GM19240 (cell line): ENCODE measurements around the gene SNX32.

Experiments used
- DNase-seq: peaks from one replicate; pipeline ENCODE4 v3.0.0; 2011; ENCODE audit warnings: low spot score; ENCODE audit not compliant: insufficient read length

The SNX32 gene

DNA sequence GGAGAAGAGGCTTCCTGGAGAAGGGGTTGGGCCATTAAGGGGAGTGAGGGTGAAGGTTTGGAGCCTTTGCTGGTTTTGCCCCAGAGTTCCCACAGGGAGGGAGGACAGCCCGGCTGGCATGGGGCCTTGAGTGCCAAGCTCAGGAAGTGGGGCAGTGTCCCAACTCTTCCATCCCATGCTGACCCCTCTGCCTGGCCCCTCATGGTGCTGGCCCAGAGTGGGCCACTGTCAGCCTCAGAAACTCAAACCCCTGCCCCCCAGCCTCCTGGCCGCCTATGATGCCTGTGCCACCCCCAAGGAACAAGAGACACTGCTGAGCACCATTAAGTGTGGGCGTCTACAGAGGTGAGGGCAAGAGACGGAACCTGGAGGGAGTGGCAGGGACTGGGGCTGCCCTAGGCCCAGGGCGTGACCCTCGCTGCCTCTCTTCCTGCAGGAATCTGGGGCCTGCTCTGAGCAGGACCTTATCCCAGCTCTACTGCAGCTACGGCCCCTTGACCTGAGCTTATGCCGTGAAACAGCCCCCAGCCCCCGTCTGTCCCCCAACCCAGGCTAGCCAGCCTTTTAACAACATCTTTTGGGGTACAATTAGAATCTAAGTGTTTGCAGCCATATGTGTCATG, 31.9 kb downstream of the SNX32 start:
- no peak for DNase-seq

DNA sequence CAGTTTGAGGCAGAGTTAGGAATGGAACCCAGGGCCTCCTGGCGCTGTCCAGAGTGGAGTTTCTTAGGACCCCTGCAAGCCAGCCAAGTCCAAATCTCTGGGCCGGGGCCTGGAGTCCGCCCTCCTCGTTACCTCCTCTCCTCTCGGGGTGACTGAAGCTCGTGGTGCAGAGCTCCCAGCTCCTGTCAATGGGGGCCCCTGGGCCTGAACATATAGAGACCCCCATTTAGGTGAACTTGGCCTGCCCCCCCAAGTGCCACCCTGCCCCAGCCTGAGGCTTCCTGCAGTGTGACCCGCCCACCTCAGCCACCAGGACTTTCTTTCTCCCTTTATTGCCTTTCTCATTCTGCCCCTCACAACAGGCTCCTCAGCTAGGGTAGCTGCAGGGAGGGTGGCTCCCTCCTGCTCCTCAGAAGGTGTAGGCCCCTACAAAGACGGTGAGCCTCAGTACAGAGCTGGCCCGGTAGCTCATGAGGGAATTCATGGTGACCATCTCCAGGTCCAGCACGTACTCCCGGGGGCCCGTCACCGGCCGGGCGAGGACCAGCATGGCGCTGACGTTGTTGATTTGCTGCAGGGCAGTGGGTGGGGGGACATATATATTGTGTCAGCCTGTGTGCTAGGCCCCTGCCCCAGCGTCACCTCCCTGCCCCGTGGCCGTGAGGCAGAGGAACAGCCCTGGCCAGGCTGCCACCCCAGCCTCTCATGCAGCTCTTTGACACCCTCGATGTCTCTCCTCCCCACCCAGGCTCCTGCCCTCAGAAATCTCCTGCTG, 32.9 kb downstream of the SNX32 start:
- no peak for DNase-seq

DNA sequence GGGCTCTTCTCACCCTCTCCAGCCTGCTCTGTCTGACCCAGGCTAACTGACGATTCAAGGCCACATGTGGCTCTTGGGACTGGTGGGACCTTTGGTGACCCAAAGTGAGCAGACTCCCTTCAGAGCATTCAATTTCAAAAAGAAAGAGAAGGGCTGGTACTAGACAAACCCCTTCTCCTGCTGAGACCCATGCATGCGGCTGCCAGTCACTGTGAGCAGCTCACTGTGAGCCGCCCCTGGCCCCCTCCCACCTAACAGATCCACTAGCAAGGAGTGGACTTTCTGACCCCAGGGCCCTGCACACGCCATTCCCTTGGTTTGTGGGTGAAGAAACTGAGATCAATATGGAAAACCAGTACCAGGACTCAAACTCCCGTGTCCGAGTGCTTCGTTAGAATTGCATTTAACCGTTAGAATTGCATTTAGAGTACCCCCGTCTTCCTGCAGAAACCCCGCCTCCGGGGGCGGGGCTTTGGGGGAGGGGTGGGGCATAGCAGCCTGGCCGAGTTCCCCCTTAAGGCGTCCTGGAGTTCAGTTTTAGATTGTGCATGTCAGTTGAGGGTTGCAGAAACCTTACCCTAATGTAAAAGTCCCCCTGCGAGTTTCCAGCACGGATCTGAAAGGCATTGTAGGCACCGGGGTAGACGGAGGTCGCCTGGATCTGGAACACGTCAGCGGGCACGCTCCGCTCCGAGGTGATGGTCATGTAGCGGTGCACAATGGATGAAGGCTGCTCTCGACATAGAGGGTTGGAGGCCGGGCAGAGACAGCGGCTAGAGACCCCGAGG, 33.7 kb downstream of the SNX32 start:
- DNase-seq: no peak

DNA sequence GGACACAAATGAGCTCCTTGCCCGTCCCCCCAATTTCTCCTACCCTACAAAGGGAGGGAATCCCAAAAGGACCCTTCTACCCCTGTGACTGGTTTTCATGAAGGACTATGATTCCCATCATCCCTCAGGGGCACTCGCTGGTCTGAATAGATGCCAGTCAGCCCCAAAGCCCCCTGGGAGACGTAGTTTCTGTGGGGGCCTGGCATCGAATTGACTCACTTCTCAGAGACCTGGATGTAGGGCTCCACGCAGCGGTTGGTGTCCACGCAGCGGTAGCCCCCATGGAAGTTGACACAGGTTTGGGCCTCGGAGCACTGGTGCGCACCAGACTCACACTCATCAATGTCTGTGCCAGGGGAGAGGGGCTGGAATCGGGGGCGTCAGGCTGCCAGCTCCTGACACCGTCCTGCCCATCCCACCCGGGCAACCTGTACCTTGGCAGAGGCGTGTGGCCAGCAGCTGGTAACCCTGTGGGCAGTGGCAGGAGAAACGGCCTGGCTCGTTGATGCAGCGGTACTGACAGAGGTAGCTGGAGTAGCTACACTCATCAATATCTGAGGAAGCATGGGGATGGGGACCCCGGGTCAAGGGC, 34.4 kb downstream of the SNX32 start:
- DNase-seq: no peak

DNA sequence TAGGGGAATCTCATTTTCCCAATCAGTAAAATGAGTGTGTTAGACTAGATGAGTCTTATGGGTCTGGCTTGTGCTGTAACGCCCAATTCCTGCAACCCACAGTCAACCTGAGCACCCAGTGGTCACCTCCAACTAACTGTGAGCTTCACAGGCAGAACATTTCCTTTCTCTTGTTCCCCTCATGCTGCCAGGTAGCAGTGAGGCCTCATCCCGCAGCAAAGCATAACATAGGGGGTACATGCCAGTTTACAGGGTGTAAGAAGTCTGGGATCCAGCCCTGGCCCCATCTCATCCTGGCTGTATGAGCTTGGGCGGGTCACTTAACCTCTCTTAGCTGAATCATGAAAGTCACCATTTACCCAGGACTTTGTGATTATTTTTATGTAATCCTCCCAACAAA, 35.1 kb downstream of the SNX32 start:
- no peak for DNase-seq

DNA sequence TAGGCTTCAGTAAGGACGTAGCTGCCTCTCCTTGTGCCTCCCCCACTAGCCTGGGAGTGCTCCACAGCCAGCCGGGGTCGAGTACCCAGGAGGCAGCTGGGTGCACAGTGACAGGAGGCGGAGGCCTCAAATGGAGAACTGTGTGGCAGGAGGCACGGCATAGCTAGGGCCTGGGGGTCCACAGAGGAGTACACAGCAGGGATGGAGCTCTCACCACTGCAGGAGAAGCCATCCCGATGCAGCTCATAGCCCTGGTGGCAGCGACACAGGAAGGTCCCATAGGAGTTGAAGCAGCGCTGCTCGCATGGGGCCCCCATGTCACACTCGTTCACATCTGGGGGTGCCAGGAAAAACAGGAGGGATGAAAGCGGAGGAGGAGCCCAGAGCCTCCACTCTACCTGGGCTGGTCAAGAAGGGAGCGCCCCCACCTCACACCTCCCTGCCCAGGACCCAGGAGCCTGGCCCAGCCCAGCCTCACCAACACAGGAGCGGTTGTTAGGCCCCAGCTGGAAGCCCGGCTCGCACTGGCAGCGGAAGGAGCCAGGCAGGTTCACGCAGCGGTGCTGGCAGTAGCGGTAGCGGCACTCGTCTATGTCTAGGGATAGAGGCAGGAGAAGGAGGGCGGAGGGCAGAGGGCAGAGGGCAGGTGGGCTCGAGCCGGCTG, 36.0 kb downstream of the SNX32 start:
- DNase-seq: no peak

DNA sequence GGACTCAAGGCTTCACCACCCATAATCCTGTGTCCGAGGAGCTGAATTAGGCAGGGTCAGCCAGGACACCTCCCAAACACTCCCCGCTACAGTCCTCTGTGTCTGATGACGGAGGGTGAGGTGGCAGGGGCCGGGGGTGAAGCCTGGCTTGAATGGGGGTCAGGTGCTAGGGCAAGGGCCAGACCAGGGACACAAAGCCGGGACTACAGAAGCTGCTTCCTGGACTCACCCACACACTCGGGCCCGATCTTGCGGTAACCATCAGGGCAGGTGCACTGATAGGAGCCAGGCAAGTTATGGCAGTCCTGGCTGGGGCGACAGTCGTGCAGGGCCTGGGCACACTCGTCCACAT, 36.5 kb downstream of the SNX32 start:
- no peak for DNase-seq

DNA sequence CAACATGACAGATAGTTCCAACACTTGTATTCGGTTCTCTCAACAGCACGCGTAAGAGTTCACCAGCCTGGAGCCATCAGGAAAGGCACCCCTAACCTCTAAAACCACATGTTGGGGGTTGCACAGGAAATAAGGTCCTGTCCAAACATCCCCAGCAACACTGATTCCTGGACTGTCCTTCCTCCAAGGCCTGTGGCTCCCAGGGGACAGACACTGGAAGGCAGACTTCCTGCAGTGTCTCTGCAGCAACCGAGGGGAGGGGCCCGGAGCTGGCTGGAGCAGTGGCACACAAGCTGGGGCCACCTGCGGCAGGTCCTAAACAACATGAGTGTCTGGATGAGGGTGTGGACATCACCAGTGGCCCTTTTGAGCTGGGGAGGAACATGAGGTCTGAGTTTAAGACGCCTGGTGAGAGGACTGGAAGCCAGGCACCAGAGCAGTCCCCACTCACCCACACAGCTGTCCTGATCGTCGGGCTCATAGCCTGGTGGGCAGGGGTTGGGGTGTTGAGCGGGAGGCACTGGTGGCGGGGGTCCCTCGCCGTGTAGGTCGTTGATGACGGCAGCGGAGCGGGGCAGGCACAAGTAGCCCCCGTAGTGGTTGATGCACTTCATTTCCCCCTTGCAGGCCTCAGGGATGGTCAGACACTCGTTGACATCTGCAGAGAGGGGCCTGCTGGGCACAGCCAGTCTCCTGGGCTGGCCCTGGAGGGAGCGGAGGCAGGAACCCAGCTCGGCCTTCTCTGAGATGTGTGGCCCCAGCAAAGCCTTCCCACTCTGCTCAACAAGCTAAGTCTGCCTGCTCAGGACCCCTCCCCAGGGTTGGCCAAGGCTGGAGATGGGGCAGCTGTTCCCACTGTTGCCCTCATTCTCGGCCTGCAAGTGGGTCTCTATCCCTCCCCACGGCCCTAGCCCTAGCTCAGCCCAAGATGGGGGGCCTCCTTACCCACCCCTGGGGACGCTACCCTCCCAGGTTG, 37.2 kb downstream of the SNX32 start:
- DNase-seq: no peak

DNA sequence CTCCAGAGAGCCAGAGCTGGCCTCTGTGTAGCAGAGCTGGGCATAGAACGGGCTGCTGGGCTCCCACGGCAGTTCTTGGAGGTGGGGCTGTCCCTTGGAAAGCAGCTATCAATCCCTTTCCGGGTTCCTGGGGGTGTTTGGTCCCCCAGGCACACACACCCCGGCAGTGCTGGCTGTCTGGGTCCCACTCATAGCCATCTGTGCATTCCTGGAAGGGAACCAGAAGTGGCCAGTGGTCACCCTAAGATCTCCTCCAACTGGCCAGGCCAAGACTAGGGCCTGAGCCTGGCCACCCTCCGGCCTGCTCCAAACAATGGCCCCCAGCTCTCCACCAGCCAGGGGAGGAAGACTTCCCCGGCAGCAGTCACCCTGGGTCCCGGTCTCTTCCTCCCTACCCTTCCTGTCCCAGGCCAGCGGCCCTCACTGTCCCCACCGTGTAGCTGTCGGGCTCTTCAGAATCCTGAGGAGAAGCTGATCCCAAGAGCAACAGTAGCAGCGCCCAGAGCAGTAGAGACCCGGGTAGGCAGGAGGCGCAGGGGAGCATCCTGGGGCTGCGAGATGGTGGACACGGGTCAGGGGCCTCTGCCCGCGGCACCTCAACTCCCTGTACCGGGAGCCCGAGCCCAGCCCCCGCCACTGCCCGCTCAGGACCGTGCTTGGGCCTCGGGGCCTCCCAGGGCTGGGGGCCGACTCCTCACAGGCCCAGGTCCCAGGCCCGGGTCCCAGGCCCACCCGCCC, 38.2 kb downstream of the SNX32 start:
- DNase-seq: no peak

DNA sequence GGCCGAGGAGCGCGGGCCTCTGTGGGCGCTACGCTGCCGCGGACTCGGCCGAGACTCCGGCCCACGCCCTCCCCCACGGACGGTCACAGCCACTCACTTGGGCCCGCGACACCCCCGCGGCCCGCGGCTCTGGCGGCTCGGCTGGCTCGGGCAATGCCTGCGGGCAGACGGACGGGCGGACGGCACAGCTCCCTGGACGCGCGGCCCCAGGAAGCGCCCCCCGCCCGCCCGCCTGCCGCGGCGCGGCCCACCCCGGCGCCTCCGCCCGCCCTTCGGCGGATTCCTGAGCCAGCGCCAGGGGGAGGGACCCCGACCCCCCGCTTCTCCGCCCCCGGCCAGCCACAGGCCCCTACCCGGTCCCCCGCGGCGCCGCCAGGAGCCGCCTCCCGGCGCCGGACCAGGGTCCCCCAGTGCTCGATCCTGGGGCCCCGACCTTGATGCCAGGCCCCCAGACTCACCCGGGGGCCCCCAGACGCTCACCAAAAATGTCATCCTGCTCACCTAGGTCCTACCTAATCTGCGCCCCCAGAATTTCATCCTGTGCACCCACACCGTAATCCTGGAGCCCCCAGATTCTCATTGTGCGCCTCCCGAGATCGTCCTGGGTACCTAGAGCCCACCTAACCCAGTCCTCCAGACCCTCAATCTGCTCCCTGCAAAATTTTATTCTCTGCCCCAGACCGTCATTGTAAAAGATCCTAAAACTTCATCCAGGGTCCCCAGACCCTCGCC, 39.0 kb downstream of the SNX32 start, which contains the start of gene EFEMP2:
TSS of gene EFEMP2 (minus strand) at position 215 of the 732 bp plus-strand sequence. CDS start 446 bp downstream, outside the sequence.
- no peak for DNase-seq

DNA sequence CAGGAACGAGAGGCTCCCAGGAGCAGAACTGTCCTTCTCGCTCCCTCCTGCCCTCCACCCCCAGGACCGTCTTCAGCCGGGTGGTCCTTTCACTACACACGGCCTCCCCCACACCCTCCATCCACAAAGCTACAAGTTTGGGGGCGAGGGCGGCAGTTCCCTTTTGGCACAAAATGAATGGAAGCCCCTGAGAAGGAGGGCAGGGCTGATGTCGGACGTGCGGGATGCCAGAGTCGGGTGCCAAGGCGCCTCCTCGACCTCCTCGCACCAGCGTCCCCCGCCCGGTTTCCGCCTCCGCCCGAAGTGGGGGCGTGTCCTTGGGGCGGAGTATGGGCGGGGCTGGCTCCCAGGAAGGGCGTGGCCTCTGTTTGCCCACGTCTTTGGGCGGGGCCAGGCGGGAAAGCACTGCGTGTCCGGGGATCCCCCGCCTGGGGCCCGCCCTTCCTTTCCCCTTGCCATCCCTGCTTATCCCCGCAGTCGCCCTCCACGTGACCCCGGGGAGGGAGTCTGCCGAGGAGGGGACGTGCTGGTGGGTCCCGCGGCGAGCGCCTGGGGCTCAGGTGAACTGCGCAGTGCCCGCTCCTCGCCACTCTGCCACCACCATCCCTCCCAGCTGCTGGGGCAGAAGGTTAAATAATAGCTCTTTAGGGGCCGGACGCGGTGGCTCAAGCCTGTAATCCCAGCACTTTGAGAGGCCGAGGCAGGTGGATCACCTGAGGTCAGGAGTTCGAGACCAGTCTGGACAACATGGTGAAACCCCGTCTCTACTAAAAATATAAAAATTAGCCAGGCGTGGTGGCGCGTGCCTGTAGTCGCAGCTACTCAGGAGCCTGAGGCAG, 39.8 kb downstream of the SNX32 start:
- DNase-seq: peak; percentile 98

DNA sequence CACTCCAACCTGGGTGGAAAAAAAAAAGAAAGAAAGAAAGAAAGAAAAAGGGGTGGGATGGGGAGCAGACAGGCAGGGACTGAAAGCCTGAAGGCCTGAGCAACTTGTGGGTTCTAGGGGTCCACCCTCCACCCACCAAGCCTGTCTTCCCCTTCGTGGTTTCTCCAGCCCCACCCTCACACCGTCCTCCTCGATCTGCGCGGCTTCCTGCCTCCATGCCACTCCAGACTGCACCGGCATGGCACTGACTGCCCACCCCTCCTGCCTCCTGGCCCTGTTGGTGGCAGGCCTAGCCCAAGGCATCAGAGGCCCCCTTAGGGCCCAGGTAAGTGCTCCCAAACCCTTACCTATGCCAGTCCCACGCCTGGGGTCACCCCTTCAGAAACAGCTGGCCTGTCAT, 45.9 kb downstream of the SNX32 start, which contains the start of gene CTSW:
TSS of gene CTSW (plus strand) at position 221 of the 400 bp plus-strand sequence. CDS start at position 239, 18 bp downstream.
- DNase-seq: no peak

DNA sequence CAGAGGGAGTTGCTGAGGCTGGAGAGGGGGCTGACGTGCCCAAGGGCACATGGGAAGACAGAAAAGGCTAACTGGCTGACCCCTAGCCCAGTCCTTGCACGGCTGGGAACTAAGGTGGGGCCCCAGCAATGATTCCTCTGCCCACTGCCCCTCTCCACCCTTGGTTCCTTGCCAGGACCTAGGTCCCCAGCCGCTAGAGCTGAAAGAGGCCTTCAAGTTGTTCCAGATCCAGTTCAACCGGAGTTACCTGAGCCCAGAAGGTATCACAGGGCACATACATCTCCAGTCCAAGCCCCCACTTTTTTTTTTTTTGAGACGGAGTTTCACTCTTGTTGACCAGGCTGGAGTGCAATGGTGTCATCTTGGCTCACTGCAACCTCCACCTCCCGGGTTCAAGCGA, 46.3 kb downstream of the SNX32 start:
- DNase-seq: no peak

DNA sequence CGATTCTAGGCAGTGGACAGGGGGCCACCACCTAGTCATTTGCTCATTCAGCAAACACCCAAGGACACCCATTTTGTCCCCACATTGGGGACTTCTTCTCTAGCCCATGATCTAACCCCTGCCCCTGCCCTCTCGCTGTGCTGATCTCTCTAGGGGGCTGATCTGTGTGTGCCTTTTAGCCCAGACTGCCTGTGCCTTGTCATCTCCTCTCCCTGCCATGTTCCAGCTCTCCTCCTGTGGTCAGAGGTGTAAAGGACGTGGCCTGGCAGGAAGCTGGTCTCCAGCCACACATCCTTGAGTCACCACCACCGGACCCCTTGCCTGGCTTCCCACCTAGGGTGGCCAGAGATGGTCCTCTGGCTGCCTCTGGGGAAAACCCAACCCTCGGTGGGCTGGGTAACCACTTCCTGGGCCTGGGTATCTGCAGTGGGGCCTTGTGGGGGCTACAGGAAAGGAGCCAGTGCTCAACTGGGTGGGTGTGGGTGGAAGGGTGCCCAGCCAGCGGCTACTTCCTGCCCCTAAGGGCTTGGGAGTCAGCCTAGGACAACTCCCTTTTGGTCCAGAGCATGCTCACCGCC, 47.2 kb downstream of the SNX32 start:
- no peak for DNase-seq

DNA sequence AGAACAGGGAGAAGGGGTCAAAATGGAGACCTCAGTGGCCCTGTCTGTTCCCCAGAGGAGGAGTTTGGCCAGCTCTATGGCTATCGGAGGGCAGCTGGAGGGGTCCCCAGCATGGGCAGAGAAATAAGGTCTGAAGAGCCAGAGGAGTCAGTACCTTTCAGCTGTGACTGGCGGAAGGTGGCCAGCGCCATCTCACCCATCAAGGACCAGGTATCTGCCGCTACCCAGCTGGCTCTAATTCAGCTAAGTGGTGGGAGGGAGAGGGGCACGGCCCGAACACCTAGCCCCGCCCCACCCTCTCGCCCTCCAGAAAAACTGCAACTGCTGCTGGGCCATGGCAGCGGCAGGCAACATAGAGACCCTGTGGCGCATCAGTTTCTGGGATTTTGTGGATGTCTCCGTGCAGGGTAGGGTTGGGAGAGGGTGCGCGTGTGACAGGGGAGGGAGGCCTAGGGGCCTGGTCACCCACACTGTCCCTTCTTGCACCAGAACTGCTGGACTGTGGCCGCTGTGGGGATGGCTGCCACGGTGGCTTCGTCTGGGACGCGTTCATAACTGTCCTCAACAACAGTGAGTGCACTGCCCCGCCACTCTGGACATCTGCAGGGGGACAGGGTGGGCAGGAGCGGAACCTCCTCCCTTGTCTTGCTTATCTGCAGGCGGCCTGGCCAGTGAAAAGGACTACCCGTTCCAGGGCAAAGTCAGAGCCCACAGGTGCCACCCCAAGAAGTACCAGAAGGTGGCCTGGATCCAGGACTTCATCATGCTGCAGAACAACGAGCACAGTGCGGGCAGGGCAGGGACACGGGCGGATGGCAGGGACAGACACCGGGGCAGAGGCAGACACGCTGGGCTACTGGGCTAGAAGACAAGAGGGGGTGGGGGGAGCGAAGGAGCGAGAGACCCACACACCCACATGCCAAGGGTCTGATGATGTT, 48.6 kb downstream of the SNX32 start:
- no peak for DNase-seq

DNA sequence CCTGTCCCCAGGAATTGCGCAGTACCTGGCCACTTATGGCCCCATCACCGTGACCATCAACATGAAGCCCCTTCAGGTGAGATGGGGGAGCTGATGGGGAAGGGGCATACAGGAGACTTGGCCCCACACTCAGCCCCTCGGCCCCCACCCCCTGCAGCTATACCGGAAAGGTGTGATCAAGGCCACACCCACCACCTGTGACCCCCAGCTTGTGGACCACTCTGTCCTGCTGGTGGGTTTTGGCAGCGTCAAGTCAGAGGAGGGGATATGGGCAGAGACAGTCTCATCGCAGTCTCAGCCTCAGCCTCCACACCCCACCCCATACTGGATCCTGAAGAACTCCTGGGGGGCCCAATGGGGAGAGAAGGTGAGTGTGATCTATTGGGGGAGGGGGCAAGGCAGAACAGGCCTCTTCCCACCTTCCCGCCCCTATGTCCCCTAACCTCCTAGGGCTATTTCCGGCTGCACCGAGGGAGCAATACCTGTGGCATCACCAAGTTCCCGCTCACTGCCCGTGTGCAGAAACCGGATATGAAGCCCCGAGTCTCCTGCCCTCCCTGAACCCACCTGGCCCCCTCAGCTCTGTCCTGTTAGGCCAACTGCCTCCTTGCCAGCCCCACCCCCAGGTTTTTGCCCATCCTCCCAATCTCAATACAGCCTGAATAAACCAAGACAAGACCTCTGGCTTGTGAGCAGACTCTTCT, 49.4 kb downstream of the SNX32 start:
- DNase-seq: no peak
